Measurements from ENCODE around the gene APCDD1L. TPM values are rescaled to one million over a fixed set of nuclear protein-coding genes. Genes with fewer than 3 reads are reported as not detected.

Gene APCDD1L
- total RNA-seq (1 to 10 TPM in 1 of 4 donors, under 1 TPM in 3; 0.14 to 1.2 (median 0.18) TPM), polyA plus RNA-seq (under 1 TPM; 0.03 to 0.10 (median 0.07) TPM)
- long read RNA-seq, donor 1, partial matches to known transcripts = 0 of 1 reads
- long read RNA-seq, donor 1, other reads (novel, unspliced or antisense) = 1 of 1 reads
- long read RNA-seq, donor 2 = 0 reads

DNA sequence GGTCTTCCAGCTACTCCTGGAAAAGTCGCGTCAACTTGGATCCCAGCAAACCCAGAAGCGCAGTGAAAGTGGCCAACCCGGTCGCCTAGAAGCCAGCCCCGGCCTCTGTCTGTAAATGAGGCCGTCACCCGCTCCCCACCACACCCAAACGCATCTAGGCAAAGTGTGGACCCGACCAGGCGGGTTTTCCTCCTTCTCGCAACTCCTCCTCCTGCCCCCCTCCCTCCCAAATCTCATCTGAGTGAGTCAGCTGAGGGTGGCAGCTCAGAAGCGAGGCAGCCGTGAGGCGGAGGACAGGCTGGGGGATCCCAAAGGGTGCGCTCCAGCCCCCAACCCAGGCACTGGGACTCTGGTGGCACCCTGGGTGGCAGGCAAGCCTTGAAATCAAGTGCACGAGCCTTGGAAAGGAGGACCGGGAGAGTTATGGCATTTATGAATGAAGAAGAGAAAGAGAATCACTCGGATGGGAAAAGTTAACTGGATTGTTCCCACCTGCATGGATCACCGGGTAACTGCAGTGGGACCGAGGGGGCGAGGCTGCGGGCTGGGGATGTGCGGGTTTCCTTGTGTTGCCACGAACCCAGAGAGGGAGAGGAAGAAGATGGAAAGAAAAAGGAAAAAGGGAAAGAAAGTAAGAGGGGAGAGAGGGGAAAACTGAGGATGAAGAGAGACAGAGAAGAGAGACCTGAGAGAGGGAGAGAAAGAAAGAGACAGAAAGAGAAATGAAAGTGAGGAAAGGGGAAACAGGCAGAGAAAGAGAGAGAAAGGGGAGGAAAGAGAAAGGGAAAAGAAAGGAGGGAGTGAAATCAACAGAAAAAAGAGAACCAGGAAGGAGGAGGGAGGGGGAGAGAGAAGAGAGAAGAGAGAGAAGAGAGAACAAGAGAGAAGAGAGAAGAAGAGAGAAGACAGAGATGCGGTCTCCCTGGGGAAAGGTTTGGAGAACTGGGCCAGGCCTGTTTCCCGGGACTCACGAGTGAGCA, at the start of gene APCDD1L:
Gene APCDD1L, minus strand, starts transcription at position 167 of the 980 bp plus-strand sequence. CDS start 692 bp downstream, outside the sequence.
- intact Hi-C loops (cut with DNase I) = no loop called here
- ATAC-seq (peak in 1 of 4 donors; percentile 33), DNase-seq (no peak)
- H3K9me3 ChIP-seq = no peaks in the 10 kb centered on the region
- no peak within 1 kb of the TSS for H3K27ac ChIP-seq
- no peaks in the 10 kb centered on the region for H3K4me1 ChIP-seq
- peaks cover 0 to 59% (median 11%) of the 10 kb centered on the region in 3 donors for H3K27me3 ChIP-seq (ENCODE audit: insufficient read depth in 3 of 3, low read length in 2 of 3)
- TF ChIP-seq, protein P1, sequence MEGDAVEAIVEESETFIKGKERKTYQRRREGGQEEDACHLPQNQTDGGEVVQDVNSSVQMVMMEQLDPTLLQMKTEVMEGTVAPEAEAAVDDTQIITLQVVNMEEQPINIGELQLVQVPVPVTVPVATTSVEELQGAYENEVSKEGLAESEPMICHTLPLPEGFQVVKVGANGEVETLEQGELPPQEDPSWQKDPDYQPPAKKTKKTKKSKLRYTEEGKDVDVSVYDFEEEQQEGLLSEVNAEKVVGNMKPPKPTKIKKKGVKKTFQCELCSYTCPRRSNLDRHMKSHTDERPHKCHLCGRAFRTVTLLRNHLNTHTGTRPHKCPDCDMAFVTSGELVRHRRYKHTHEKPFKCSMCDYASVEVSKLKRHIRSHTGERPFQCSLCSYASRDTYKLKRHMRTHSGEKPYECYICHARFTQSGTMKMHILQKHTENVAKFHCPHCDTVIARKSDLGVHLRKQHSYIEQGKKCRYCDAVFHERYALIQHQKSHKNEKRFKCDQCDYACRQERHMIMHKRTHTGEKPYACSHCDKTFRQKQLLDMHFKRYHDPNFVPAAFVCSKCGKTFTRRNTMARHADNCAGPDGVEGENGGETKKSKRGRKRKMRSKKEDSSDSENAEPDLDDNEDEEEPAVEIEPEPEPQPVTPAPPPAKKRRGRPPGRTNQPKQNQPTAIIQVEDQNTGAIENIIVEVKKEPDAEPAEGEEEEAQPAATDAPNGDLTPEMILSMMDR (IDR thresholded peaks at IDR 0.05) = no peak
- H3K4me3 ChIP-seq = peak within 1 kb of the TSS; percentile 38
- WGBS, 3 donors = 25 to 29% (median 27%) methylated on average over 26 to 28 of the region's 28 CpGs
- H3K36me3 ChIP-seq (ENCODE audit: insufficient read depth in 1 of 2, low read depth in 1 of 2) = no peaks in the 10 kb centered on the region

DNA sequence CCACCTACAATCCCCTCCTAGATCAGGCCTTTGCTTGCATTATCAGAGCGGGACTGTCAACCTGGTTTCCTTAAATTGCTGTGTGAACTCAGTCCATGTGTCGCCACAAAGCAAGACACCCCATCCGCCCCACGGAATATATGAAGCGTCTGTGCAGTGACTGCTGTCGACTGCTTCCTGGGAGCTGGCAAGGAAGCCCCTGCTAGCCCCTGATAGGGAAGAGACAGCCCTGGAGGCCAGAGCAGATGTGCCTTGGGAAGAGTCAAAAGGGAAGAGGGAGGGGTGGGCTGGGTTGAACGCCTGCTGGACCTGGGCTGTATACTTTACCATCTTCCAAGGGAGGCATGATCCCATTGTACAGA, 44.1 kb upstream of the APCDD1L start:
- intact Hi-C loops (cut with DNase I) = no loop called here
- 95% methylated on average over 7 of the region's 7 CpGs for WGBS, 3 donors
- ATAC-seq (no peak), DNase-seq (no peak)
- Histone ChIP-seq H3K36me3 (ENCODE audit: insufficient read depth in 1 of 2, low read depth in 1 of 2) (no peaks in the 10 kb centered on the region), H3K27me3 (ENCODE audit: insufficient read depth in 3 of 3, low read length in 2 of 3) (peaks cover 0 to 10% (median 0%) of the 10 kb centered on the region in 3 donors), H3K27ac (no peak overlapping the region), H3K9me3 (no peaks in the 10 kb centered on the region), H3K4me3 (no peak overlapping the region), H3K4me1 (no peaks in the 10 kb centered on the region)
- TF ChIP-seq, protein P1 (IDR thresholded peaks at IDR 0.05) = no peak

DNA sequence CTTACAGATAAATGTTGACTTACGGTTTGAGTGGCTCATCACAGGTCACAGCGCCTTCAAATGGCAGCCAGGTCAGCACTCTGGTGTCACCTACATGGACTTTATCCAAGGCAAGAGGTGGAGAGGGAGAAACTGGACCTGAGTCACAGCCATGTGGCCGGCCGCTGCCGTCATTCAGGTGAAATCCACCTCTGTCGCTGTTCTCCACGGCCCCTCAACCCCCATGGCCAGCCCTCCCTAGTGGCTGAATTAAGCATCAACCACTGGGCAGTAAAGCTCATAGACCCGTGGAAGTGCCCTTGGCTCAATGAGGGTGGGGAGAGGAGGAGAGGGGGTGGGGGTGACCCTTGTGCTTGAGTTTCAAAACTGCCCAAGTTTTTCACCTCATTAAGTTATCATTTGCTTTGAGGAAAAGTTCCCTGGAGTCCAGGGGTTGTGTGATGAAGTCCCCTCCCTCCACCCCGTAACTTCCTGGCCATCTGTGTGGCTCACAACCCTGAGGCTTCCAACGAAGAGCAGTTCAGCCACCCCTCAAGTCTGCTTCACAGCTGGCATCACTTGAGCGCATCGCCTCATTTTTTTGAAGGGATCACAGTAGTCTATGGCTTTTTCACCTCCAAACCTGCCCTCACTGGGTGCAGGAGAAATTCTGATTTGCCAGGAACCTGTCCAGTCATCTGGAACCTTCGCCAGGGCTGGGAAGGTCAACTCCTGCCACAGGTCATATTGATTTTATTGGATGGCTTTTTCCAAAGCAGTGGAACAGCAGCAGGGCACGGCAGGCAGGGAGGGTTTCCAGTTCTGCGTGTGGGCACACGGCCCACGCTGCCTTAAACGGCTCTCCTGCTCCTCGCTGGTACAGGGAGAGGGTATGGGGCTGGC, 43.5 kb upstream of the APCDD1L start:
- DNase-seq (no peak), ATAC-seq (no peak)
- no peaks in the 10 kb centered on the region for H3K9me3 ChIP-seq
- WGBS, 3 donors = 79 to 82% (median 82%) methylated on average over 19 of the region's 19 CpGs
- no peak overlapping the region for H3K4me3 ChIP-seq
- no peak overlapping the region for H3K27ac ChIP-seq
- H3K36me3 ChIP-seq (ENCODE audit: insufficient read depth in 1 of 2, low read depth in 1 of 2) = no peaks in the 10 kb centered on the region
- no peaks in the 10 kb centered on the region for H3K4me1 ChIP-seq
- intact Hi-C loops (cut with DNase I) = no loop called here
- H3K27me3 ChIP-seq (ENCODE audit: insufficient read depth in 3 of 3, low read length in 2 of 3) = peaks cover 0 to 12% (median 0%) of the 10 kb centered on the region in 3 donors
- TF ChIP-seq, protein P1 (IDR thresholded peaks at IDR 0.05) = no peak

DNA sequence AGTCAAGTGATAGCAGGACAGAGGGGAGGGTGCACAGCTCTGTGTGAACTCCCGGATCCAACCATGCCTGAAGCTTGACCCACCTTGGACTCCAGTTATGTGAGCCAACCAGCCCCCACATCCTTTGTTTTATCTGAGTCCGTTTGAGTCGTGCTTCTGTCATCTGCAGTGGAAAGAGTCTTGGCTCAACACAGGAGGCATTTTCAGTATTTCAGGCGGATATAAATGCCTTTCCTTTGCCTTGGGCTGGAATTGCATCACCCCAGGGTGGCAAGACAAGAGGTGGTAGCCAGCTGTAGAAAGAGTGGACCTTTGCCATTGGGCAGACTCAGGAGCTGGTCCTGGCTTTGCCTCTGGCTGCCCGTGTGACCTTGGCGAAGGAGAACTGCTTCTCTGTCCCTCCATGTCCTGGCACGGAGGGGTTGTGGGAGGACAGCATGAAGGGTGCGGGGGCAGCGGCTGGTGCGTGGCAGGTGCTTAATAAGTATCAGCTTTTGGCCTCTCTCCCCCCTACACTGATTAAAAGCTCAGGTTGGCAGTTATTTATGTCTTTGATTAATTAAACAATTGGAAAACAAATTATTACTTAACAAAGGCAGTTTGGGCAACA, 42.6 kb upstream of the APCDD1L start:
- ATAC-seq (no peak), DNase-seq (no peak)
- Histone ChIP-seq H3K4me1 (no peaks in the 10 kb centered on the region), H3K36me3 (ENCODE audit: insufficient read depth in 1 of 2, low read depth in 1 of 2) (no peaks in the 10 kb centered on the region), H3K9me3 (no peaks in the 10 kb centered on the region), H3K27ac (no peak overlapping the region), H3K27me3 (ENCODE audit: insufficient read depth in 3 of 3, low read length in 2 of 3) (peaks cover 0 to 16% (median 0%) of the 10 kb centered on the region in 3 donors), H3K4me3 (no peak overlapping the region)
- TF ChIP-seq, protein P1 (IDR thresholded peaks at IDR 0.05) = no peak
- 55 to 80% (median 60%) methylated on average over 10 of the region's 10 CpGs for WGBS, 3 donors
- intact Hi-C loops (cut with DNase I) = no loop called here
